Stimulated activated effector memory CD8-positive, alpha-beta T cell treated with anti-CD3 and anti-CD28 coated beads, Interleukin-12 subunit alpha, Interleukin-12 subunit beta, amount 100 ng/mL, for 72 hours (primary cell): ENCODE results near the gene SRP19.
"Not testable (repeated sequence)": the region's sequence is repeated elsewhere in the genome, so short reads cannot be mapped to it uniquely, and the experiment has no call there.

Experiments used
- ATAC-seq: fragments of 150-1000 bp; cut with Tn5 transposase; 2 replicates; pipeline ENCODE4 v1.10.0; 2021
- DNase-seq, 2 donors: peaks; one replicate each; pipeline ENCODE4 v3.0.0; 2021 to 2022; ENCODE audit warnings: low spot score in 2 of 2
- H3K27ac Mint-ChIP-seq: one replicate; pipeline ENCODE4 v1.8.0; 2022; ENCODE audit warnings: mild to moderate bottlenecking, mixed read lengths
- H3K36me3 Mint-ChIP-seq: one replicate; pipeline ENCODE4 v1.8.0; 2022; ENCODE audit warnings: mild to moderate bottlenecking, mixed read lengths
- H3K4me1 Mint-ChIP-seq: one replicate; pipeline ENCODE4 v1.8.0; 2022; ENCODE audit warnings: mixed read lengths
- H3K4me3 Mint-ChIP-seq: one replicate; pipeline ENCODE4 v1.8.0; 2022; ENCODE audit warnings: mild to moderate bottlenecking, mixed read lengths
- H3K9me3 Mint-ChIP-seq: one replicate; pipeline ENCODE4 v1.8.0; 2022; ENCODE audit warnings: mixed read lengths

SRP19 gene

GRCh38 chr5:112860571-112860928 lies 537 bp upstream of the SRP19 start:
- H3K4me1 Mint-ChIP-seq = peaks cover 20% of the 10 kb centered on the region
- not testable (repeated sequence) for DNase-seq

GRCh38 chr5:112861638-112861985 lies 525 bp downstream of the SRP19 start:
- peaks cover 20% of the 10 kb centered on the region for H3K4me1 Mint-ChIP-seq
- peaks cover 51% of the 10 kb centered on the region for H3K36me3 Mint-ChIP-seq
- DNase-seq = no peak
- peak overlapping the region; percentile 95 for H3K27ac Mint-ChIP-seq
- no peak for ATAC-seq
- H3K4me3 Mint-ChIP-seq = peak overlapping the region; percentile 84
- no peaks in the 10 kb centered on the region for H3K9me3 Mint-ChIP-seq

More at GRCh38 chr5:112860571-112860928, 537 bp upstream of the SRP19 start:
- H3K27ac Mint-ChIP-seq = peak overlapping the region; percentile 95
- peak overlapping the region; percentile 84 for H3K4me3 Mint-ChIP-seq
- not testable (repeated sequence) for ATAC-seq, H3K9me3 Mint-ChIP-seq
- peaks cover 40% of the 10 kb centered on the region for H3K36me3 Mint-ChIP-seq

- no peaks in the 10 kb centered on the region for H3K9me3 Mint-ChIP-seq
- no peak for ATAC-seq
Measured at GRCh38 chr5:112862085-112862484, 998 bp downstream of the SRP19 start.

GRCh38 chr5:112863549-112863948 lies 2.5 kb downstream of the SRP19 start:
- peaks cover 20% of the 10 kb centered on the region for H3K4me1 Mint-ChIP-seq
- ATAC-seq = no peak
- no peak for DNase-seq
- H3K36me3 Mint-ChIP-seq = peaks cover 70% of the 10 kb centered on the region
- H3K9me3 Mint-ChIP-seq = no peaks in the 10 kb centered on the region
- H3K4me3 Mint-ChIP-seq = peak overlapping the region; percentile 84
- peak overlapping the region; percentile 95 for H3K27ac Mint-ChIP-seq

More at GRCh38 chr5:112862085-112862484, 998 bp downstream of the SRP19 start:
- Mint-ChIP-seq H3K27ac (peak overlapping the region; percentile 95), H3K36me3 (peaks cover 56% of the 10 kb centered on the region), H3K4me3 (peak overlapping the region; percentile 84), H3K4me1 (peaks cover 20% of the 10 kb centered on the region)
- DNase-seq = no peak

- DNase-seq (no peak), ATAC-seq (no peak)
- H3K4me3 Mint-ChIP-seq = no peak overlapping the region
- no peaks in the 10 kb centered on the region for H3K9me3 Mint-ChIP-seq
- peaks cover 86% of the 10 kb centered on the region for H3K36me3 Mint-ChIP-seq
- no peak overlapping the region for H3K27ac Mint-ChIP-seq
- H3K4me1 Mint-ChIP-seq = peaks cover 32% of the 10 kb centered on the region
Measured at GRCh38 chr5:112865128-112865527, 4.0 kb downstream of the SRP19 start.

GRCh38 chr5:112866739-112867138 lies 5.7 kb downstream of the SRP19 start:
- ATAC-seq (no peak), DNase-seq (no peak)
- Mint-ChIP-seq H3K9me3 (no peaks in the 10 kb centered on the region), H3K4me1 (peaks cover 36% of the 10 kb centered on the region), H3K36me3 (peaks cover 94% of the 10 kb centered on the region), H3K27ac (peak overlapping the region; percentile 41), H3K4me3 (no peak overlapping the region)

GRCh38 chr5:112867411-112867810 lies 6.3 kb downstream of the SRP19 start:
- no peak for ATAC-seq
- H3K27ac Mint-ChIP-seq = peak overlapping the region; percentile 41
- H3K36me3 Mint-ChIP-seq = peaks cover 97% of the 10 kb centered on the region
- no peak overlapping the region for H3K4me3 Mint-ChIP-seq
- H3K9me3 Mint-ChIP-seq = no peaks in the 10 kb centered on the region
- DNase-seq = no peak
- H3K4me1 Mint-ChIP-seq = peaks cover 30% of the 10 kb centered on the region

- Mint-ChIP-seq H3K4me1 (peaks cover 21% of the 10 kb centered on the region), H3K27ac (peak overlapping the region; percentile 67), H3K4me3 (no peak overlapping the region), H3K9me3 (no peaks in the 10 kb centered on the region), H3K36me3 (peaks cover 98% of the 10 kb centered on the region)
- DNase-seq (no peak), ATAC-seq (peak; percentile 55)
Measured at GRCh38 chr5:112869948-112870347, 8.9 kb downstream of the SRP19 start.

GRCh38 chr5:112870966-112871365 lies 9.9 kb downstream of the SRP19 start:
- Mint-ChIP-seq H3K36me3 (peaks cover 98% of the 10 kb centered on the region), H3K4me1 (peaks cover 21% of the 10 kb centered on the region), H3K4me3 (no peak overlapping the region), H3K27ac (peak overlapping the region; percentile 67), H3K9me3 (no peaks in the 10 kb centered on the region)
- DNase-seq (no peak), ATAC-seq (no peak)

- peaks cover 19% of the 10 kb centered on the region for H3K4me1 Mint-ChIP-seq
- ATAC-seq = no peak
Measured at GRCh38 chr5:112876362-112876761, 15.3 kb downstream of the SRP19 start.

GRCh38 chr5:112878101-112878500 lies 17.0 kb downstream of the SRP19 start:
- DNase-seq = no peak
- Mint-ChIP-seq H3K9me3 (no peaks in the 10 kb centered on the region), H3K4me3 (no peak overlapping the region), H3K4me1 (peaks cover 14% of the 10 kb centered on the region), H3K27ac (peak overlapping the region; percentile 81), H3K36me3 (peaks cover 59% of the 10 kb centered on the region)
- ATAC-seq = no peak

More at GRCh38 chr5:112876362-112876761, 15.3 kb downstream of the SRP19 start:
- no peaks in the 10 kb centered on the region for H3K9me3 Mint-ChIP-seq
- DNase-seq = no peak
- peaks cover 76% of the 10 kb centered on the region for H3K36me3 Mint-ChIP-seq
- no peak overlapping the region for H3K4me3 Mint-ChIP-seq
- H3K27ac Mint-ChIP-seq = no peak overlapping the region

- ATAC-seq = peak; percentile 93
- no peak overlapping the region for H3K4me3 Mint-ChIP-seq
Measured at GRCh38 chr5:112878760-112879159, 17.7 kb downstream of the SRP19 start.

GRCh38 chr5:112880219-112880964 lies 19.3 kb downstream of the SRP19 start:
- Mint-ChIP-seq H3K4me1 (peaks cover 14% of the 10 kb centered on the region), H3K9me3 (no peaks in the 10 kb centered on the region), H3K36me3 (peaks cover 37% of the 10 kb centered on the region), H3K4me3 (no peak overlapping the region), H3K27ac (no peak overlapping the region)
- DNase-seq (no peak), ATAC-seq (no peak)

More at GRCh38 chr5:112878760-112879159, 17.7 kb downstream of the SRP19 start:
- peak in 1 of 2 donors; percentile 55 for DNase-seq
- Mint-ChIP-seq H3K27ac (peak overlapping the region; percentile 81), H3K4me1 (peaks cover 14% of the 10 kb centered on the region), H3K9me3 (no peaks in the 10 kb centered on the region), H3K36me3 (peaks cover 52% of the 10 kb centered on the region)

GRCh38 chr5:112883192-112883591 lies 22.1 kb downstream of the SRP19 start:
- Mint-ChIP-seq H3K4me3 (no peak overlapping the region), H3K4me1 (peaks cover 29% of the 10 kb centered on the region), H3K36me3 (peaks cover 10% of the 10 kb centered on the region), H3K9me3 (no peaks in the 10 kb centered on the region), H3K27ac (no peak overlapping the region)
- DNase-seq (no peak), ATAC-seq (no peak)

- peaks cover 13% of the 10 kb centered on the region for H3K36me3 Mint-ChIP-seq
- DNase-seq (no peak), ATAC-seq (no peak)
- peaks cover 27% of the 10 kb centered on the region for H3K4me1 Mint-ChIP-seq
- H3K9me3 Mint-ChIP-seq = no peaks in the 10 kb centered on the region
- H3K4me3 Mint-ChIP-seq = no peak overlapping the region
- H3K27ac Mint-ChIP-seq = peak overlapping the region; percentile 86
Measured at GRCh38 chr5:112885001-112885400, 23.9 kb downstream of the SRP19 start.

- Mint-ChIP-seq H3K4me3 (no peak overlapping the region), H3K36me3 (peaks cover 33% of the 10 kb centered on the region), H3K4me1 (peaks cover 34% of the 10 kb centered on the region), H3K9me3 (no peaks in the 10 kb centered on the region), H3K27ac (peak overlapping the region; percentile 73)
- peak in 1 of 2 donors; percentile 52 for DNase-seq
- peak; percentile 60 for ATAC-seq
Measured at GRCh38 chr5:112886975-112887374, 25.9 kb downstream of the SRP19 start.
